ENCODE results near the gene DDA1. TPM values are rescaled to one million over a fixed set of nuclear protein-coding genes. Genes with fewer than 3 reads are reported as not detected.

DDA1 gene
- total and polyA plus RNA-seq, 10 of the 15 experiments (the other 5 are each of a cell fraction or from before 2014, with no cell fraction given), result 0.76 to 71.0 (median 39.4) TPM

- TF ChIP-seq BCLAF1 (IDR thresholded peaks at IDR 0.05), result no peak
- TF ChIP-seq ZBTB4 (CRISPR knock-in tag; IDR thresholded peaks at IDR 0.05), result no peak
- no peak for TF ChIP-seq EP300 (IDR thresholded peaks at IDR 0.05; ENCODE audit: borderline replicate concordance in 1 of 2, control insufficient read depth in 1 of 2, low read depth in 2 of 2, low read length in 2 of 2)
- peak; percentile 42; the same call in 1 of the 2 replicates for TF ChIP-seq SMAD5 (IDR thresholded peaks at IDR 0.05; ENCODE audit: low read depth)
- peak; percentile 70 for TF ChIP-seq NR2C1 (IDR thresholded peaks at IDR 0.05)
- TF ChIP-seq SUZ12 (IDR thresholded peaks at IDR 0.05; ENCODE audit: unreplicated experiment), result no peak
- no peak; the same call in 1 of the 2 replicates for TF ChIP-seq RAD51 (IDR thresholded peaks at IDR 0.05)
- TF ChIP-seq CHD1 (IDR thresholded peaks at IDR 0.05; ENCODE audit: low read depth, low read length), result no peak
- TF ChIP-seq JUNB (IDR thresholded peaks at IDR 0.05), result no peak
- TF ChIP-seq STAT3 (IDR thresholded peaks at IDR 0.05; ENCODE audit: low read depth, low read length), result no peak
- TF ChIP-seq CHD4 (IDR thresholded peaks at IDR 0.05), result no peak
- TF ChIP-seq ELK1 (IDR thresholded peaks at IDR 0.05; ENCODE audit: low read depth, low read length), result peak; percentile 85
- TF ChIP-seq BMI1 (IDR thresholded peaks at IDR 0.05; ENCODE audit: borderline replicate concordance), result no peak
- TF ChIP-seq MLLT1 (IDR thresholded peaks at IDR 0.05), result 0 out of 2 replicates have a peak, but pooled peaks have one; percentile 14
- peak; percentile 41; the same call in 1 of the 2 replicates for TF ChIP-seq LARP7 (IDR thresholded peaks at IDR 0.05)
- no peak for TF ChIP-seq ZNF687 (IDR thresholded peaks at IDR 0.05)
These were observed 42.2 kb upstream of the DDA1 start, which contains the start of gene BABAM1 (continued) for GRCh38 chr19:17266975-17267788.

All from GM12878 (cell line).